HG03460 (cell line): ENCODE results near the gene SIX3.
A peak's percentile ranks its signal among the peaks of the same experiment; 100 is the strongest.

Experiments used
- ATAC-seq: cut with Tn5 transposase; IDR thresholded peaks from one replicate; pipeline ENCODE4 v1.9.1; 2021; ENCODE audit not compliant: unreplicated experiment

The SIX3 gene

GRCh38 chr2:44941551-44942234, at the start of gene SIX3:
Gene SIX3, plus strand, starts transcription at chr2:44941702. Its CDS starts 403 bp downstream, at chr2:44942105.
- ATAC-seq = peak; percentile 48

GRCh38 chr2:44894058-44894457, 47.4 kb upstream of the SIX3 start:
- no peak for ATAC-seq

GRCh38 chr2:44895061-44895460, 46.4 kb upstream of the SIX3 start:
- ATAC-seq = no peak

GRCh38 chr2:44897406-44897805, 44.1 kb upstream of the SIX3 start:
- ATAC-seq = no peak

GRCh38 chr2:44902217-44903137, 39.0 kb upstream of the SIX3 start:
- no peak for ATAC-seq

GRCh38 chr2:44904578-44904977, 36.9 kb upstream of the SIX3 start:
- ATAC-seq = no peak

- ATAC-seq = no peak
These were observed 34.5 kb upstream of the SIX3 start for GRCh38 chr2:44906972-44907371.

- ATAC-seq = no peak
These were observed 31.7 kb upstream of the SIX3 start for GRCh38 chr2:44909831-44910230.

GRCh38 chr2:44912660-44913059, 28.8 kb upstream of the SIX3 start:
- ATAC-seq = no peak

GRCh38 chr2:44916291-44916690, 25.2 kb upstream of the SIX3 start:
- ATAC-seq = no peak

- ATAC-seq = no peak
These were observed 23.3 kb upstream of the SIX3 start for GRCh38 chr2:44918095-44918775.

GRCh38 chr2:44920751-44921150, 20.8 kb upstream of the SIX3 start:
- no peak for ATAC-seq

- ATAC-seq = no peak
These were observed 18.7 kb upstream of the SIX3 start for GRCh38 chr2:44922776-44923175.

GRCh38 chr2:44925561-44926136, 15.9 kb upstream of the SIX3 start:
- no peak for ATAC-seq

GRCh38 chr2:44926957-44927356, 14.5 kb upstream of the SIX3 start:
- ATAC-seq = no peak

GRCh38 chr2:44927985-44928482, 13.5 kb upstream of the SIX3 start:
- no peak for ATAC-seq

- no peak for ATAC-seq
These were observed 12.9 kb upstream of the SIX3 start for GRCh38 chr2:44928483-44929158.

- no peak for ATAC-seq
These were observed 12.3 kb upstream of the SIX3 start for GRCh38 chr2:44929159-44929734.

GRCh38 chr2:44929735-44930273, 11.7 kb upstream of the SIX3 start:
- no peak for ATAC-seq
